SK-N-SH treated with all-trans-retinoic acid at 6 μM for 48 hours (cell line): Measurements from ENCODE around the gene KRT14.

ENCODE experiments used
- ATAC-seq: fragments of 200-7000 bp; cut with Tn5 transposase; 3 replicates; pipeline ENCODE4 v1.9.1; 2020; ENCODE audit warnings: mild to moderate bottlenecking, moderate library complexity
- ARNTL ChIP-seq: fragments of 450-650 bp; formaldehyde crosslinking; IDR thresholded peaks from 2 replicates; pipeline ENCODE4 v1.5.0; 2020; ENCODE audit warnings: low read depth, mild to moderate bottlenecking, moderate library complexity, borderline replicate concordance
- BACH2 ChIP-seq: fragments of 250-450 bp; sonication (Bioruptor Pico); IDR thresholded peaks from 2 replicates; pipeline ENCODE4 v1.9.0; 2021; ENCODE audit warnings: mild to moderate bottlenecking, borderline replicate concordance
- CSDC2 ChIP-seq: fragments of 250-450 bp; sonication (Bioruptor Pico); IDR thresholded peaks from 2 replicates; pipeline ENCODE4 v1.5.0; 2020; ENCODE audit warnings: mild to moderate bottlenecking, moderate library complexity
- ESRRG ChIP-seq: fragments of 250-450 bp; sonication (Bioruptor Pico); IDR thresholded peaks from 2 replicates; pipeline ENCODE4 v1.6.1; 2021; ENCODE audit warnings: mild to moderate bottlenecking
- GLIS3 ChIP-seq: fragments of 250-450 bp; sonication (Bioruptor Pico); IDR thresholded peaks from 2 replicates; pipeline ENCODE4 v1.5.0; 2020; ENCODE audit warnings: mild to moderate bottlenecking, moderate library complexity
- ISL1 ChIP-seq: fragments of 250-450 bp; sonication (Bioruptor Pico); IDR thresholded peaks from 2 replicates; pipeline ENCODE4 v2.1.2; 2022; ENCODE audit warnings: mild to moderate bottlenecking, moderate library complexity
- OSR1 ChIP-seq: fragments of 250-450 bp; sonication (Bioruptor Pico); IDR thresholded peaks from 2 replicates; pipeline ENCODE4 v1.8.0; 2022; ENCODE audit warnings: moderate library complexity, mild to moderate bottlenecking, inconsistent platforms
- PATZ1 ChIP-seq: fragments of 250-450 bp; sonication (Bioruptor Pico); IDR thresholded peaks from 2 replicates; pipeline ENCODE4 v1.8.0; 2020; ENCODE audit warnings: mild to moderate bottlenecking, moderate library complexity, borderline replicate concordance
- POU6F1 ChIP-seq: fragments of 250-450 bp; sonication (Bioruptor Pico); IDR thresholded peaks from 2 replicates; pipeline ENCODE4 v1.8.0; 2021; ENCODE audit warnings: low read depth, mild to moderate bottlenecking, moderate library complexity, borderline replicate concordance
- PPARA ChIP-seq: fragments of 250-450 bp; sonication (Bioruptor Pico); IDR thresholded peaks from 2 replicates; pipeline ENCODE4 v1.5.0; 2020; ENCODE audit warnings: mild to moderate bottlenecking, borderline replicate concordance
- RARB ChIP-seq: fragments of 250-450 bp; sonication (Bioruptor Pico); IDR thresholded peaks from 2 replicates; pipeline ENCODE4 v1.8.0; 2021; ENCODE audit warnings: mild to moderate bottlenecking, moderate library complexity
- SNAI2 ChIP-seq: fragments of 250-450 bp; sonication (Bioruptor Pico); IDR thresholded peaks from 2 replicates; pipeline ENCODE4 v1.5.0; 2020; ENCODE audit warnings: mild to moderate bottlenecking, moderate library complexity
- TCF4 ChIP-seq: fragments of 250-450 bp; sonication (Bioruptor Pico); IDR thresholded peaks from 2 replicates; pipeline ENCODE4 v1.8.0; 2021; ENCODE audit warnings: mild to moderate bottlenecking, moderate library complexity, borderline replicate concordance
- TSHZ2 ChIP-seq: fragments of 250-450 bp; sonication (Bioruptor Pico); IDR thresholded peaks from 2 replicates; pipeline ENCODE4 v1.5.0; 2020; ENCODE audit warnings: mild to moderate bottlenecking, moderate library complexity
- ZC3H10 ChIP-seq: fragments of 250-450 bp; sonication (Bioruptor Pico); IDR thresholded peaks from 2 replicates; pipeline ENCODE4 v1.5.1; 2021; ENCODE audit warnings: mild to moderate bottlenecking, moderate library complexity
- ZFP3 ChIP-seq: fragments of 250-450 bp; sonication (Bioruptor Pico); IDR thresholded peaks from 2 replicates; pipeline ENCODE4 v1.5.0; 2020; ENCODE audit warnings: mild to moderate bottlenecking, moderate library complexity
- ZFP30 ChIP-seq: fragments of 450-650 bp; formaldehyde crosslinking; IDR thresholded peaks from 2 replicates; pipeline ENCODE4 v1.5.0; 2022; ENCODE audit warnings: mild to moderate bottlenecking, moderate library complexity
- ZNF565 ChIP-seq: fragments of 450-650 bp; formaldehyde crosslinking; conservative IDR thresholded peaks from 2 replicates; pipeline ENCODE4 v1.5.0; 2020; ENCODE audit warnings: low read depth, mild to moderate bottlenecking, moderate library complexity
- ZNF70 ChIP-seq: fragments of 450-650 bp; formaldehyde crosslinking; IDR thresholded peaks from 2 replicates; pipeline ENCODE4 v1.5.0; 2020; ENCODE audit warnings: mild to moderate bottlenecking, moderate library complexity
- ZNF8 ChIP-seq: fragments of 450-650 bp; formaldehyde crosslinking; IDR thresholded peaks from 2 replicates; pipeline ENCODE4 v1.5.0; 2020; ENCODE audit warnings: mild to moderate bottlenecking, moderate library complexity
- TF ChIP-seq, protein P1 (sequence below): fragments of 250-450 bp; sonication (Bioruptor Pico); IDR thresholded peaks from 2 replicates; pipeline ENCODE4 v1.5.1; 2020; ENCODE audit warnings: low read depth, mild to moderate bottlenecking, moderate library complexity

Gene KRT14

DNA sequence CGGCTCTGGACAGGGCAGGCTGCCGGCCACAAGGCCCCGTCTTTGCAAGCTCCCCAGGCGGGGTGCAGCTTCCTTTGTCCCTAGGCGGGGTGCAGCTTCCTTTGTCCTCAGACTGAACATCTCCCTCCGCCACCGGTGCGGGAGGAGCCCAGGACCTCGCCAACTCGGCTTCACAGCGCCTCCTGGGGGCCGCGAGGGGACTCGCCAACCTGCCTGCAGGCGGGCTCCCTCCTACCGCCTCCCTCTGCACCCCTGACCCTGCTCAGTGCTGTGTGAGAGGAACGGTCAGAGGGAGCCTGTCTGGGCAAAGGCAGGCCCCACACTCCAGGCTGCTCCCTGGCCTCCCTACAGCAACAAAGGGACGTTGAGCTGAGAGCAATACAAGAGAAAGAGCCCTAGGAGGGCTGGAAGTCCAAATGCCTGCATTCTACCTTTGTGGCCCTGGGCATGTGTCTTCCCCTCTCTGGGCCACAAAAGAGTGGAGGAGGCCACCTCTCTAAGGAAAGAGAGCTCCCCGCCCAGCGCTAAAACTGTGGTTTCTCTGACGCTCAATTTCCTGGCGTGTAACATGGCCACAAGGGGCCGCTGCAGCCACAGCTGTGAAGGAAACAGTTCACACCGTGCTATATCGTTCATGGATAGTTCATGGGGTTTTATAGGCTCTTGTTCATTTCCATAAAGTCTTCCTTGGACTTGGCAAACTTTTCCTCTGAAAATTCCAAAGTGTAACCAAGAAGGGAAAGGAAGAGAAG, 37.7 kb downstream of the KRT14 start:
- no peak for TF ChIP-seq ISL1 (CRISPR knock-in tag)
- ATAC-seq: peak; percentile 88

- ATAC-seq: peak; percentile 87
Observed at GRCh38 chr17:41547921-41548843, 38.5 kb downstream of the KRT14 start.

DNA sequence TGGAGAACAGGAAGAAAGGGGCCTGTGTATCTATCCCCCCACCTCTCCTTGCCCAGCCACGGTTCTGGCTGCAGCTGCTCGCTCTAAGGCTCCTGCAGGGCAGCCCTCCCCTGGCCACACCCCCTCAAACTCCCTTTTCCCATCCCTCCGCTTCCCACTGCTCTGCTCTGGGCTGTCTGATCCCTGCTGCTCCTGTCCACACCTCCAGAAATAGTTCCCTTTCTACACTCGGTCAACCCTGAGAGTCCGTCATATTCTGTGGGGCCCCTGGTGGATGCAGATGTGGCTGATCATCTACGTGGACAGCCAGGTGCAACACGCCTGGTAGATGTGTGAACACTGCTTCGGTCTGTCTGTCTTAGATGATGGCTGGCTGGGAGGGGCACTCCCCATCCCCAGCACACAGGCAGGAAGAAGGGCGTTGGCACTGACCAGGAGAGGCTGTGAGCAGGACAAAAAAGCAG, 39.3 kb downstream of the KRT14 start:
- TF ChIP-seq ARNTL (CRISPR knock-in tag): no peak
- no peak for TF ChIP-seq ZNF70 (CRISPR knock-in tag)
- no peak for TF ChIP-seq ESRRG (CRISPR knock-in tag)
- no peak for TF ChIP-seq ZNF565
- TF ChIP-seq CSDC2 (CRISPR knock-in tag): no peak
- TF ChIP-seq, protein P1, sequence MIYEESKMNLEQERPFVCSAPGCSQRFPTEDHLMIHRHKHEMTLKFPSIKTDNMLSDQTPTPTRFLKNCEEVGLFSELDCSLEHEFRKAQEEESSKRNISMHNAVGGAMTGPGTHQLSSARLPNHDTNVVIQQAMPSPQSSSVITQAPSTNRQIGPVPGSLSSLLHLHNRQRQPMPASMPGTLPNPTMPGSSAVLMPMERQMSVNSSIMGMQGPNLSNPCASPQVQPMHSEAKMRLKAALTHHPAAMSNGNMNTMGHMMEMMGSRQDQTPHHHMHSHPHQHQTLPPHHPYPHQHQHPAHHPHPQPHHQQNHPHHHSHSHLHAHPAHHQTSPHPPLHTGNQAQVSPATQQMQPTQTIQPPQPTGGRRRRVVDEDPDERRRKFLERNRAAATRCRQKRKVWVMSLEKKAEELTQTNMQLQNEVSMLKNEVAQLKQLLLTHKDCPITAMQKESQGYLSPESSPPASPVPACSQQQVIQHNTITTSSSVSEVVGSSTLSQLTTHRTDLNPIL (CRISPR knock-in tag): no peak
- no peak for TF ChIP-seq ZNF8
- peak; percentile 43 for ATAC-seq

More at GRCh38 chr17:41547921-41548843, 38.5 kb downstream of the KRT14 start:
- TF ChIP-seq ZFP3 (CRISPR knock-in tag) (peak; percentile 75), SNAI2 (CRISPR knock-in tag) (no peak)

- no peak for ATAC-seq
- TF ChIP-seq BACH2 (no peak), TSHZ2 (CRISPR knock-in tag) (no peak), ISL1 (CRISPR knock-in tag) (no peak), GLIS3 (CRISPR knock-in tag) (no peak), SNAI2 (CRISPR knock-in tag) (no peak), RARB (CRISPR knock-in tag) (no peak), ZFP30 (CRISPR knock-in tag) (no peak), ZC3H10 (CRISPR knock-in tag) (no peak), OSR1 (CRISPR knock-in tag) (no peak), ZFP3 (CRISPR knock-in tag) (no peak), CSDC2 (CRISPR knock-in tag) (no peak), ZNF565 (no peak), ARNTL (CRISPR knock-in tag) (no peak), PATZ1 (CRISPR knock-in tag) (no peak)
- TF ChIP-seq, all 23 proteins: peak for 0
Observed at GRCh38 chr17:41546819-41547218, 39.9 kb downstream of the KRT14 start.

GRCh38 chr17:41545829-41546410, 40.8 kb downstream of the KRT14 start:
- no peak for ATAC-seq
- TF ChIP-seq GLIS3 (CRISPR knock-in tag) (no peak), TCF4 (no peak), POU6F1 (CRISPR knock-in tag) (no peak), SNAI2 (CRISPR knock-in tag) (no peak), PPARA (CRISPR knock-in tag) (no peak), ZC3H10 (CRISPR knock-in tag) (no peak), PATZ1 (CRISPR knock-in tag) (no peak)
- TF ChIP-seq, protein P1 (CRISPR knock-in tag): no peak
